ENCODE results near the gene CMIP. TPM values are rescaled to one million over a fixed set of nuclear protein-coding genes. Genes with fewer than 3 reads are reported as not detected.

CMIP gene
- total and polyA plus RNA-seq, 10 of the 15 experiments (the other 5 are each of a cell fraction or from before 2014, with no cell fraction given): 1.2 to 43.2 (median 4.4) TPM

GRCh38 chr16:81730090-81731051 lies 285.8 kb downstream of the CMIP start (continued):
- no peak for TF ChIP-seq MAX (IDR thresholded peaks at IDR 0.05; ENCODE audit: low read depth, low read length)
- no peak for TF ChIP-seq KLF5 (IDR thresholded peaks at IDR 0.05; ENCODE audit: partially characterized antibody)
- TF ChIP-seq PML (IDR thresholded peaks at IDR 0.05; ENCODE audit: low read length): no peak
- peak; percentile 72; the same call in 1 of the 2 replicates for TF ChIP-seq BMI1 (IDR thresholded peaks at IDR 0.05; ENCODE audit: borderline replicate concordance)
- TF ChIP-seq PKNOX1 (IDR thresholded peaks at IDR 0.05): no peak
- no peak for TF ChIP-seq CHD4 (IDR thresholded peaks at IDR 0.05)
- TF ChIP-seq SMAD5 (IDR thresholded peaks at IDR 0.05; ENCODE audit: low read depth): no peak
- no peak for TF ChIP-seq YBX1 (IDR thresholded peaks at IDR 0.05)
- TF ChIP-seq YY1 (IDR thresholded peaks at IDR 0.05; ENCODE audit: low read depth, low read length): no peak
- no peak for TF ChIP-seq PAX8 (IDR thresholded peaks at IDR 0.05)
- no peak for TF ChIP-seq STAT3 (IDR thresholded peaks at IDR 0.05; ENCODE audit: low read depth, low read length)
- no peak for TF ChIP-seq BCL3 (IDR thresholded peaks at IDR 0.05; ENCODE audit: borderline replicate concordance, insufficient read depth, low read depth, low read length, poor library complexity, severe bottlenecking)
- TF ChIP-seq SMC3 (IDR thresholded peaks at IDR 0.05; ENCODE audit: borderline replicate concordance, low read length): no peak
- TF ChIP-seq TBL1XR1 (IDR thresholded peaks at IDR 0.05; ENCODE audit: low read depth, low read length): no peak
- no peak for TF ChIP-seq USF1 (IDR thresholded peaks at IDR 0.05; ENCODE audit: borderline replicate concordance, extremely low read length, insufficient read depth, low read depth, low read length)
- TF ChIP-seq RELA (IDR thresholded peaks at IDR 0.05; ENCODE audit: borderline replicate concordance, partially characterized antibody): peak; percentile 79
- no peak for TF ChIP-seq USF2 (IDR thresholded peaks at IDR 0.05; ENCODE audit: borderline replicate concordance, low read depth, low read length)
- TF ChIP-seq ZNF592 (IDR thresholded peaks at IDR 0.05): no peak

Data from GM12878 (cell line).